GM19452 (cell line): ENCODE measurements around the gene ARAP1.
A peak's percentile ranks its signal among the peaks of the same experiment; 100 is the strongest.
"Not testable (repeated sequence)": the region's sequence is repeated elsewhere in the genome, so short reads cannot be mapped to it uniquely, and the experiment has no call there.

ENCODE experiments used
- ATAC-seq: cut with Tn5 transposase; IDR thresholded peaks from one replicate; pipeline ENCODE4 v1.9.1; 2021; ENCODE audit not compliant: unreplicated experiment

The ARAP1 gene

GRCh38 chr11:72752088-72752914, at the start of gene ARAP1:
Gene ARAP1, minus strand, starts transcription at chr11:72752408. Its CDS starts 25,280 bp downstream, at chr11:72727128.
- ATAC-seq, result peak; percentile 52

- ATAC-seq, result no peak
Observed at GRCh38 chr11:72799441-72799840, 47.2 kb upstream of the ARAP1 start.

GRCh38 chr11:72798361-72798760, 46.2 kb upstream of the ARAP1 start:
- ATAC-seq, result no peak

- ATAC-seq, result peak; percentile 85
Observed at GRCh38 chr11:72793425-72794367, 41.5 kb upstream of the ARAP1 start, which contains the start of gene STARD10. Gene STARD10, minus strand, starts transcription at chr11:72794047. Its CDS starts 12,866 bp downstream, at chr11:72781181.

- no peak for ATAC-seq
Observed at GRCh38 chr11:72793076-72793424, 40.8 kb upstream of the ARAP1 start.

- ATAC-seq, result no peak
Observed at GRCh38 chr11:72792437-72793021, 40.3 kb upstream of the ARAP1 start.

- ATAC-seq, result not testable (repeated sequence)
Observed at GRCh38 chr11:72791228-72791627, 39.0 kb upstream of the ARAP1 start.

GRCh38 chr11:72789493-72790131, 37.4 kb upstream of the ARAP1 start:
- ATAC-seq, result no peak

- ATAC-seq, result no peak
Observed at GRCh38 chr11:72788241-72788640, 36.0 kb upstream of the ARAP1 start.

- no peak for ATAC-seq
Observed at GRCh38 chr11:72787216-72788104, 35.3 kb upstream of the ARAP1 start.

- ATAC-seq, result no peak
Observed at GRCh38 chr11:72786305-72787215, 34.4 kb upstream of the ARAP1 start.

GRCh38 chr11:72784662-72785061, 32.5 kb upstream of the ARAP1 start:
- no peak for ATAC-seq

GRCh38 chr11:72783144-72783905, 31.1 kb upstream of the ARAP1 start:
- ATAC-seq, result no peak

- ATAC-seq, result no peak
Observed at GRCh38 chr11:72782081-72782920, 30.1 kb upstream of the ARAP1 start.

- no peak for ATAC-seq
Observed at GRCh38 chr11:72781313-72782080, 29.3 kb upstream of the ARAP1 start.

- ATAC-seq, result no peak
Observed at GRCh38 chr11:72781063-72781312, 28.8 kb upstream of the ARAP1 start.
